ENCODE data around the gene HNRNPUL1.

- TF ChIP-seq CTCF (optimal IDR thresholded peaks at IDR 0.05 in 1 of 3, IDR thresholded peaks at IDR 0.05 in 1 of 3, conservative IDR thresholded peaks at IDR 0.05 in 1 of 3; ENCODE audit: extremely low read depth in 1 of 3, insufficient read depth in 2 of 3, low read length in 3 of 3) = no peak
- TF ChIP-seq EZH2 (IDR thresholded peaks at IDR 0.05; ENCODE audit: low read length) = no peak
Observed at GRCh38 chr19:41269571-41269970, 5.4 kb downstream of the HNRNPUL1 start.
